Ovary (tissue), 9 donors: ENCODE measurements around the gene SLC4A3. TPM values are rescaled to one million over a fixed set of nuclear protein-coding genes. Genes with fewer than 3 reads are reported as not detected.

Source experiments
- DNase-seq, 5 donors: peaks; one replicate each; pipeline ENCODE4 v3.0.0-alpha.2; 2019 to 2020
- H3K27ac ChIP-seq, 2 donors: fragments of 200-600 bp; one replicate each; pipeline versions ENCODE4 v1.5.1 to v1.8.0; 2019 to 2022
- H3K27me3 ChIP-seq: fragments of 200-600 bp; one replicate; pipeline ENCODE4 v1.8.0; 2022
- H3K36me3 ChIP-seq: fragments of 200-600 bp; sonication (generic); one replicate; pipeline ENCODE4 v1.5.1; 2019
- H3K4me1 ChIP-seq: one replicate; pipeline ENCODE4 v1.8.1; 2013; ENCODE audit warnings: mild to moderate bottlenecking, moderate library complexity; ENCODE audit not compliant: insufficient read depth
- H3K4me3 ChIP-seq: fragments of 200-600 bp; sonication (generic); one replicate; pipeline ENCODE4 v1.5.1; 2017
- H3K9me3 ChIP-seq, 2 donors: fragments of 200-600 bp in 1 of 2; sonication (generic) in 1 of 2; one replicate each; pipeline versions ENCODE4 v1.5.1 to v1.8.1; 2013 to 2019; ENCODE audit warnings: mild to moderate bottlenecking in 1 of 2, moderate library complexity in 1 of 2
- CTCF ChIP-seq, 3 donors: fragments of 450-650 bp in 2 of 3; fragments of 200-600 bp in 1 of 3; IDR thresholded peaks; one replicate each; pipeline versions ENCODE4 v1.5.1 to v1.8.0; 2016 to 2022; ENCODE audit warnings: antibody characterized with exemption in 3 of 3, mild to moderate bottlenecking in 1 of 3
- EP300 ChIP-seq: sonication (generic); formaldehyde crosslinking; IDR thresholded peaks from one replicate; pipeline ENCODE4 v1.6.1; 2017; ENCODE audit warnings: antibody characterized with exemption
- POLR2A ChIP-seq: fragments of 450-650 bp; IDR thresholded peaks from one replicate; pipeline ENCODE4 v1.6.1; 2017; ENCODE audit warnings: antibody characterized with exemption, mild to moderate bottlenecking, moderate library complexity
- WGBS, 3 donors: extraction: QIAGEN DNeasy Blood & Tissue Kit in 1 of 3; methylation state at CpG; one replicate each; pipeline versions ENCODE4 v1.1.5 to v1.1.7; 2013 to 2017; 5-methylcytosine and 5-hydroxymethylcytosine counted together
- intact Hi-C, 4 donors: fragments of 100-400 bp; cut with DNase I; formaldehyde crosslinking; loops; one replicate each; pipeline versions ENCODE4 v1.11.0 to v1.15.1; 2022 to 2023
- polyA plus RNA-seq, 2 donors: library from polyadenylated mRNA; stranded (reverse); fragments of 200-250 nt in 1 of 2; fragments of 350-450 nt in 1 of 2; fragmentation: Illumina TruSeq in 1 of 2; extraction: RNeasy Lipid Tissue Mini Kit (QIAGEN cat#74804) in 1 of 2; gene quantifications; one replicate each; pipeline ENCODE4 v1.2.3, GENCODE V29; 2013 to 2014
- total RNA-seq, 7 donors: library from RNA; depleted of rRNA in 2 of 7; stranded (reverse); fragments of >200 nt in 2 of 7; fragmentation: NEBNext Ultra II Directional in 3 of 7; extraction: Animal tissue kit (Norgen Biotek cat#: 25700) in 3 of 7; gene quantifications; one replicate each; pipeline versions ENCODE4 v1.1.0 to v1.2.4, GENCODE V29; 2016 to 2023
- donor health status: DM: no; HTN: no; CAD: no; lungs with moderate emphysema.
- donor health status: DM: no; HTN: no; CAD: no.
- donor health status: Bipolar disorder and iron deficiency.
- donor health status: DM: yes; HTN: yes; CAD: no.
- donor health status: DM: no; HTN: no; CAD: no.
- donor health status: DM: yes; HTN: yes; CAD: no.

SLC4A3 gene
- total and polyA plus RNA-seq, 9 donors, result 5.3 to 232 (median 98.5) TPM

- DNase-seq, result no peak
- Histone ChIP-seq H3K4me1 (peaks cover 3% of the 10 kb centered on the region), H3K36me3 (no peaks in the 10 kb centered on the region), H3K27ac (no peak overlapping the region), H3K4me3 (no peak overlapping the region), H3K9me3 (no peaks in the 10 kb centered on the region), H3K27me3 (no peaks in the 10 kb centered on the region)
- intact Hi-C loops, result no loop called here
- WGBS, 3 donors, result 70 to 74% (median 73%) methylated on average over 4 of the region's 4 CpGs
- TF ChIP-seq CTCF (IDR thresholded peaks at IDR 0.05), result no peak
- TF ChIP-seq POLR2A, result no peak
- TF ChIP-seq EP300, result no peak
These were observed 36.3 kb upstream of the SLC4A3 start for GRCh38 chr2:219591091-219591490.

- Histone ChIP-seq H3K27ac (no peak overlapping the region), H3K9me3 (no peaks in the 10 kb centered on the region), H3K36me3 (no peaks in the 10 kb centered on the region), H3K4me3 (no peak overlapping the region), H3K4me1 (peaks cover 8% of the 10 kb centered on the region), H3K27me3 (no peaks in the 10 kb centered on the region)
- DNase-seq, result no peak
- WGBS, 3 donors, result 70 to 74% (median 71%) methylated on average over 6 of the region's 6 CpGs
- TF ChIP-seq POLR2A (no peak), CTCF (IDR thresholded peaks at IDR 0.05) (no peak), EP300 (no peak)
- intact Hi-C loops, result no loop called here
These were observed 34.7 kb upstream of the SLC4A3 start for GRCh38 chr2:219592736-219593135.

- intact Hi-C loops, result no loop called here
These were observed 34.3 kb upstream of the SLC4A3 start for GRCh38 chr2:219593154-219593553.

GRCh38 chr2:219595256-219595655, 32.2 kb upstream of the SLC4A3 start:
- peaks cover 12% of the 10 kb centered on the region for H3K4me1 ChIP-seq
- no peaks in the 10 kb centered on the region for H3K9me3 ChIP-seq
- 1 to 7% (median 4%) methylated on average over 3 of the region's 3 CpGs for WGBS, 3 donors
- intact Hi-C loops, result no loop called here
- TF ChIP-seq EP300 (no peak), CTCF (IDR thresholded peaks at IDR 0.05) (peak in 1 of 3 donors; percentile 18), POLR2A (peak; percentile 20)
- no peaks in the 10 kb centered on the region for H3K36me3 ChIP-seq
- no peaks in the 10 kb centered on the region for H3K27me3 ChIP-seq
- peak in 4 of 5 donors; percentile 74 to 82 (median 78) for DNase-seq
- H3K4me3 ChIP-seq, result no peak overlapping the region
- H3K27ac ChIP-seq, result peak overlapping the region; percentile 26 to 91

More at GRCh38 chr2:219593154-219593553, 34.3 kb upstream of the SLC4A3 start:
- H3K9me3 ChIP-seq, result no peaks in the 10 kb centered on the region
- TF ChIP-seq EP300 (no peak), CTCF (IDR thresholded peaks at IDR 0.05) (no peak), POLR2A (no peak)
- H3K4me3 ChIP-seq, result no peak overlapping the region
- 70 to 86% (median 72%) methylated on average over 2 of the region's 2 CpGs for WGBS, 3 donors
- no peak overlapping the region for H3K27ac ChIP-seq
- H3K36me3 ChIP-seq, result no peaks in the 10 kb centered on the region
- no peaks in the 10 kb centered on the region for H3K27me3 ChIP-seq
- no peak for DNase-seq
- peaks cover 8% of the 10 kb centered on the region for H3K4me1 ChIP-seq
